ENCODE results near the gene PUS7.
A peak's percentile ranks its signal among the peaks of the same experiment; 100 is the strongest.
"Not testable (repeated sequence)": the region's sequence is repeated elsewhere in the genome, so short reads cannot be mapped to it uniquely, and the experiment has no call there.

The PUS7 gene

GRCh38 chr7:105524840-105525239, 2.8 kb upstream of the PUS7 start:
- FAIRE-seq (no peak), DNase-seq (ENCODE audit: insufficient read length) (no peak)
- TF ChIP-seq POLR2A (IDR thresholded peaks at IDR 0.05; ENCODE audit: low read depth, low read length): no peak
- no peak for TF ChIP-seq POLR2AphosphoS5 (IDR thresholded peaks at IDR 0.05; ENCODE audit: low read depth, low read length)
- TF ChIP-seq TAF1 (IDR thresholded peaks at IDR 0.05; ENCODE audit: borderline replicate concordance, low read depth, low read length): no peak

GRCh38 chr7:105524423-105524822, 2.4 kb upstream of the PUS7 start:
- DNase-seq (ENCODE audit: insufficient read length); FAIRE-seq: not testable (repeated sequence)

- DNase-seq (ENCODE audit: insufficient read length) (peak; percentile 40), FAIRE-seq (peak; percentile 72)
- no peak for TF ChIP-seq POLR2AphosphoS5 (IDR thresholded peaks at IDR 0.05; ENCODE audit: low read depth, low read length)
- TF ChIP-seq POLR2A (IDR thresholded peaks at IDR 0.05; ENCODE audit: low read depth, low read length): no peak
- no peak for TF ChIP-seq TAF1 (IDR thresholded peaks at IDR 0.05; ENCODE audit: borderline replicate concordance, low read depth, low read length)
Measured at GRCh38 chr7:105521027-105521716, 899 bp downstream of the PUS7 start.

- DNase-seq (ENCODE audit: insufficient read length): not testable (repeated sequence)
Measured at GRCh38 chr7:105520620-105521019, 1.5 kb downstream of the PUS7 start.

GRCh38 chr7:105519353-105519752, 2.7 kb downstream of the PUS7 start:
- no peak for DNase-seq (ENCODE audit: insufficient read length)
- no peak for TF ChIP-seq POLR2AphosphoS5 (IDR thresholded peaks at IDR 0.05; ENCODE audit: low read depth, low read length)
- no peak for TF ChIP-seq TAF1 (IDR thresholded peaks at IDR 0.05; ENCODE audit: borderline replicate concordance, low read depth, low read length)
- no peak for TF ChIP-seq POLR2A (IDR thresholded peaks at IDR 0.05; ENCODE audit: low read depth, low read length)
- no peak for FAIRE-seq

More at GRCh38 chr7:105520620-105521019, 1.5 kb downstream of the PUS7 start:
- not testable (repeated sequence) for FAIRE-seq

- FAIRE-seq; DNase-seq (ENCODE audit: insufficient read length): not testable (repeated sequence)
Measured at GRCh38 chr7:105515610-105516009, 6.5 kb downstream of the PUS7 start.

- DNase-seq (ENCODE audit: insufficient read length): no peak
- FAIRE-seq: no peak
- TF ChIP-seq POLR2AphosphoS5 (IDR thresholded peaks at IDR 0.05; ENCODE audit: low read depth, low read length) (no peak), TAF1 (IDR thresholded peaks at IDR 0.05; ENCODE audit: borderline replicate concordance, low read depth, low read length) (no peak), POLR2A (IDR thresholded peaks at IDR 0.05; ENCODE audit: low read depth, low read length) (no peak)
Measured at GRCh38 chr7:105512926-105513526, 9.0 kb downstream of the PUS7 start.

GRCh38 chr7:105512415-105512814, 9.7 kb downstream of the PUS7 start:
- DNase-seq (ENCODE audit: insufficient read length) (no peak), FAIRE-seq (no peak)

GRCh38 chr7:105502173-105502572, 19.9 kb downstream of the PUS7 start:
- no peak for FAIRE-seq
- DNase-seq (ENCODE audit: insufficient read length): no peak
- no peak for TF ChIP-seq POLR2A (IDR thresholded peaks at IDR 0.05; ENCODE audit: low read depth, low read length)
- no peak for TF ChIP-seq TAF1 (IDR thresholded peaks at IDR 0.05; ENCODE audit: borderline replicate concordance, low read depth, low read length)
- no peak for TF ChIP-seq POLR2AphosphoS5 (IDR thresholded peaks at IDR 0.05; ENCODE audit: low read depth, low read length)

More at GRCh38 chr7:105512415-105512814, 9.7 kb downstream of the PUS7 start:
- TF ChIP-seq TAF1 (IDR thresholded peaks at IDR 0.05; ENCODE audit: borderline replicate concordance, low read depth, low read length): no peak
- no peak for TF ChIP-seq POLR2AphosphoS5 (IDR thresholded peaks at IDR 0.05; ENCODE audit: low read depth, low read length)
- TF ChIP-seq POLR2A (IDR thresholded peaks at IDR 0.05; ENCODE audit: low read depth, low read length): no peak

- no peak for TF ChIP-seq TAF1 (IDR thresholded peaks at IDR 0.05; ENCODE audit: borderline replicate concordance, low read depth, low read length)
- no peak for TF ChIP-seq POLR2AphosphoS5 (IDR thresholded peaks at IDR 0.05; ENCODE audit: low read depth, low read length)
- no peak for TF ChIP-seq POLR2A (IDR thresholded peaks at IDR 0.05; ENCODE audit: low read depth, low read length)
- DNase-seq (ENCODE audit: insufficient read length) (no peak), FAIRE-seq (no peak)
Measured at GRCh38 chr7:105497016-105497415, 25.1 kb downstream of the PUS7 start.

GRCh38 chr7:105496521-105496920, 25.6 kb downstream of the PUS7 start:
- no peak for FAIRE-seq
- no peak for DNase-seq (ENCODE audit: insufficient read length)
- no peak for TF ChIP-seq POLR2A (IDR thresholded peaks at IDR 0.05; ENCODE audit: low read depth, low read length)

GRCh38 chr7:105493923-105494315, 28.2 kb downstream of the PUS7 start:
- DNase-seq (ENCODE audit: insufficient read length): no peak
- no peak for FAIRE-seq
- TF ChIP-seq TAF1 (IDR thresholded peaks at IDR 0.05; ENCODE audit: borderline replicate concordance, low read depth, low read length) (no peak), POLR2AphosphoS5 (IDR thresholded peaks at IDR 0.05; ENCODE audit: low read depth, low read length) (no peak), POLR2A (IDR thresholded peaks at IDR 0.05; ENCODE audit: low read depth, low read length) (no peak)

Data from GM12892 (cell line).